T-cell (primary cell): Measurements from ENCODE around the gene KEL. TPM values are rescaled to one million over a fixed set of nuclear protein-coding genes. Genes with fewer than 3 reads are reported as not detected.

Experiments used
- ATAC-seq, 4 experiments: fragments of 200-7000 bp in 3 of 4; fragments of 150-1000 bp in 1 of 4; cut with Tn5 transposase; replicated peaks in 1 of 4; 1 replicate in 3 of 4; 2 replicates in 1 of 4; pipeline ENCODE4 v1.10.0; 2021; ENCODE audit warnings: moderate library complexity in 3 of 4, mild to moderate bottlenecking in 2 of 4, moderate number of reproducible peaks in 1 of 4
- CTCF ChIA-PET, 2 donors: fragments of 300-600 bp; sonication (Branson Sonifier 250); formaldehyde crosslinking; loops; one replicate each; lab custom pipeline; 2022; ENCODE audit warnings: antibody characterized with exemption in 2 of 2; lab: Charles Lee
- POLR2A ChIA-PET, 2 donors: fragments of 300-600 bp; sonication (Branson Sonifier 250); formaldehyde crosslinking; loops; one replicate each; lab custom pipeline; 2022; ENCODE audit warnings: antibody characterized with exemption in 2 of 2; lab: Charles Lee
- DNase-seq, 35 experiments: peaks; one replicate each; pipeline versions ENCODE4 v3.0.0 to v3.0.0-alpha.2; 2013 to 2023
- H3K27ac ChIP-seq: one replicate; pipeline ENCODE4 v1.5.1; 2013; ENCODE audit warnings: low read length
- H3K27me3 ChIP-seq, 2 experiments: replicated peaks in 1 of 2; 1 replicate in 1 of 2; 2 replicates in 1 of 2; pipeline versions ENCODE4 v1.6.1 to v1.7.0; 2013; ENCODE audit warnings: low read length in 1 of 2, mixed read lengths in 1 of 2; ENCODE audit not compliant: control insufficient read depth in 2 of 2, insufficient read depth in 2 of 2; ENCODE audit errors: extremely low read depth in 1 of 2
- H3K36me3 ChIP-seq, 2 donors: 1 replicate in 1 of 2; 2 replicates in 1 of 2; pipeline versions ENCODE4 v1.6.1 to v1.7.0; 2013; ENCODE audit warnings: low read length in 1 of 2; ENCODE audit not compliant: control insufficient read depth in 2 of 2, insufficient read depth in 1 of 2; ENCODE audit errors: extremely low read depth in 1 of 2
- H3K4me1 ChIP-seq, 2 experiments: 1 replicate in 1 of 2; 2 replicates in 1 of 2; pipeline versions ENCODE4 v1.6.1 to v1.7.0; 2013; ENCODE audit warnings: low read length in 2 of 2, mixed read lengths in 1 of 2; ENCODE audit not compliant: insufficient read depth in 2 of 2, control insufficient read depth in 1 of 2; ENCODE audit errors: extremely low read depth in 1 of 2
- H3K4me3 ChIP-seq, 2 donors: 1 replicate in 1 of 2; 2 replicates in 1 of 2; pipeline versions ENCODE4 v1.5.1 to v1.7.0; 2013; ENCODE audit warnings: mild to moderate bottlenecking in 2 of 2, low read length in 1 of 2, moderate library complexity in 1 of 2; ENCODE audit not compliant: control insufficient read depth in 1 of 2; ENCODE audit errors: extremely low read depth in 1 of 2
- H3K9me3 ChIP-seq: 2 replicates; pipeline ENCODE4 v1.7.0; 2013
- H3K27ac Mint-ChIP-seq, 2 donors: one replicate each; pipeline ENCODE4 v1.8.0; 2020 to 2021; ENCODE audit warnings: mild to moderate bottlenecking in 2 of 2, mixed read lengths in 2 of 2
- H3K27me3 Mint-ChIP-seq, 2 donors: one replicate each; pipeline ENCODE4 v1.8.0; 2021 to 2022; ENCODE audit warnings: mixed read lengths in 2 of 2
- H3K36me3 Mint-ChIP-seq: one replicate; pipeline ENCODE4 v1.8.0; 2021; ENCODE audit warnings: mixed read lengths
- H3K4me1 Mint-ChIP-seq, 3 donors: one replicate each; pipeline ENCODE4 v1.8.0; 2020 to 2022; ENCODE audit warnings: mixed read lengths in 3 of 3, mild to moderate bottlenecking in 1 of 3
- H3K4me3 Mint-ChIP-seq, 3 donors: one replicate each; pipeline ENCODE4 v1.8.0; 2020 to 2022; ENCODE audit warnings: mild to moderate bottlenecking in 3 of 3, mixed read lengths in 3 of 3, moderate library complexity in 3 of 3
- H3K9me3 Mint-ChIP-seq, 3 donors: one replicate each; pipeline ENCODE4 v1.8.0; 2020 to 2022; ENCODE audit warnings: mixed read lengths in 3 of 3
- WGBS: methylation state at CpG from one replicate; pipeline ENCODE4 v1.1.5; 2013; ENCODE audit warnings: missing lambda C conversion rate; ENCODE audit not compliant: insufficient coverage; 5-methylcytosine and 5-hydroxymethylcytosine counted together
- total RNA-seq, 35 experiments: library from RNA in 6 of 35; stranded (reverse) in 6 of 35; fragments of 120-200 nt in 1 of 35; gene quantifications; one replicate each; pipeline versions ENCODE4 v1.2.1 to v1.2.4 and lab custom pipeline; 2013 to 2026

The KEL gene
- total RNA-seq, 5 donors from 2014 or later (not counting 1 experiment from before 2014, with no cell fraction given) = 0.14 to 0.82 (median 0.28) TPM

- CTCF ChIA-PET = no interaction called here
- ATAC-seq (no peak), DNase-seq (no peak)
- POLR2A ChIA-PET = no interaction called here
- Mint-ChIP-seq H3K27ac (no peak overlapping the region), H3K36me3 (no peaks in the 10 kb centered on the region), H3K4me1 (no peaks in the 10 kb centered on the region), H3K4me3 (no peak overlapping the region), H3K9me3 (no peaks in the 10 kb centered on the region), H3K27me3 (peaks cover under 1 to 14% of the 10 kb centered on the region in 2 donors)
- Histone ChIP-seq H3K9me3 (no peaks in the 10 kb centered on the region), H3K27me3 (peaks cover 0 to 6% of the 10 kb centered on the region in 2 experiments), H3K36me3 (no peaks in the 10 kb centered on the region), H3K27ac (no peak overlapping the region), H3K4me1 (no peaks in the 10 kb centered on the region), H3K4me3 (no peak overlapping the region)
- 72% methylated on average over 7 of the region's 12 CpGs for WGBS
Observed at GRCh38 chr7:142935941-142936565, 26.1 kb downstream of the KEL start.

- ChIA-PET POLR2A (no interaction called here), CTCF (no interaction called here)
- Histone ChIP-seq H3K4me1 (no peaks in the 10 kb centered on the region), H3K27me3 (peaks cover 0 to 7% of the 10 kb centered on the region in 2 experiments), H3K36me3 (no peaks in the 10 kb centered on the region), H3K4me3 (no peak overlapping the region), H3K9me3 (no peaks in the 10 kb centered on the region), H3K27ac (no peak overlapping the region)
- DNase-seq (no peak), ATAC-seq (no peak)
- Mint-ChIP-seq H3K4me3 (no peak overlapping the region), H3K4me1 (no peaks in the 10 kb centered on the region), H3K27ac (no peak overlapping the region), H3K36me3 (no peaks in the 10 kb centered on the region), H3K9me3 (no peaks in the 10 kb centered on the region), H3K27me3 (peaks cover 0 to 13% of the 10 kb centered on the region in 2 donors)
- WGBS = 85% methylated on average over 12 of the region's 12 CpGs
Observed at GRCh38 chr7:142934056-142934455, 28.1 kb downstream of the KEL start.

- Histone ChIP-seq H3K36me3 (no peaks in the 10 kb centered on the region), H3K4me3 (no peak within 1 kb of the TSS), H3K4me1 (no peaks in the 10 kb centered on the region), H3K27me3 (peaks cover 0 to 11% of the 10 kb centered on the region in 2 experiments), H3K27ac (no peak within 1 kb of the TSS), H3K9me3 (no peaks in the 10 kb centered on the region)
- H3K27me3 Mint-ChIP-seq = peaks cover 0 to 13% of the 10 kb centered on the region in 2 donors
- CTCF ChIA-PET = no interaction called here
- H3K9me3 Mint-ChIP-seq = no peaks in the 10 kb centered on the region
- POLR2A ChIA-PET = no interaction called here
- no peaks in the 10 kb centered on the region for H3K4me1 Mint-ChIP-seq
- no peak within 1 kb of the TSS for H3K4me3 Mint-ChIP-seq
- no peak for ATAC-seq
- no peak for DNase-seq
- 53% methylated on average over 3 of the region's 4 CpGs for WGBS
- no peaks in the 10 kb centered on the region for H3K36me3 Mint-ChIP-seq
- no peak within 1 kb of the TSS for H3K27ac Mint-ChIP-seq
Observed at GRCh38 chr7:142933624-142934023, 28.5 kb downstream of the KEL start, which contains the start of gene TRPV5. TSS of gene TRPV5 (minus strand) at chr7:142933746. CDS start at chr7:142933459, 287 bp downstream.

GRCh38 chr7:142933092-142933475 is 29.1 kb downstream of the KEL start:
- DNase-seq (no peak), ATAC-seq (no peak)
- no peaks in the 10 kb centered on the region for H3K9me3 Mint-ChIP-seq
- Histone ChIP-seq H3K4me1 (no peaks in the 10 kb centered on the region), H3K36me3 (no peaks in the 10 kb centered on the region), H3K9me3 (no peaks in the 10 kb centered on the region), H3K27ac (no peak overlapping the region), H3K4me3 (no peak overlapping the region), H3K27me3 (peaks cover 0 to 12% of the 10 kb centered on the region in 2 experiments)
- no peak overlapping the region for H3K4me3 Mint-ChIP-seq
- 77% methylated on average over 5 of the region's 7 CpGs for WGBS
- no peaks in the 10 kb centered on the region for H3K4me1 Mint-ChIP-seq
- ChIA-PET POLR2A (no interaction called here), CTCF (no interaction called here)
- no peaks in the 10 kb centered on the region for H3K36me3 Mint-ChIP-seq
- peaks cover 0 to 13% of the 10 kb centered on the region in 2 donors for H3K27me3 Mint-ChIP-seq
- H3K27ac Mint-ChIP-seq = no peak overlapping the region

- DNase-seq (no peak), ATAC-seq (no peak)
- ChIA-PET CTCF (no interaction called here), POLR2A (no interaction called here)
- H3K36me3 ChIP-seq = no peaks in the 10 kb centered on the region
- H3K4me3 ChIP-seq = no peak overlapping the region
- no peaks in the 10 kb centered on the region for H3K9me3 Mint-ChIP-seq
- no peaks in the 10 kb centered on the region for H3K9me3 ChIP-seq
- H3K27ac Mint-ChIP-seq = no peak overlapping the region
- no peaks in the 10 kb centered on the region for H3K4me1 ChIP-seq
- no peak overlapping the region for H3K4me3 Mint-ChIP-seq
- 69% methylated on average over 5 of the region's 5 CpGs for WGBS
- H3K4me1 Mint-ChIP-seq = no peaks in the 10 kb centered on the region
- H3K27me3 ChIP-seq = peaks cover 0 to 12% of the 10 kb centered on the region in 2 experiments
- H3K27ac ChIP-seq = no peak overlapping the region
- peaks cover 0 to 13% of the 10 kb centered on the region in 2 donors for H3K27me3 Mint-ChIP-seq
- no peaks in the 10 kb centered on the region for H3K36me3 Mint-ChIP-seq
Observed at GRCh38 chr7:142932386-142933091, 29.6 kb downstream of the KEL start.

GRCh38 chr7:142930126-142930730 is 31.9 kb downstream of the KEL start:
- H3K27ac Mint-ChIP-seq = no peak overlapping the region
- H3K4me1 Mint-ChIP-seq = peaks cover 0 to 3% (median 0%) of the 10 kb centered on the region in 3 donors
- DNase-seq = no peak
- no peak overlapping the region for H3K4me3 Mint-ChIP-seq
- ATAC-seq = no peak
- POLR2A ChIA-PET = no interaction called here
- Histone ChIP-seq H3K9me3 (no peaks in the 10 kb centered on the region), H3K4me3 (no peak overlapping the region), H3K36me3 (no peaks in the 10 kb centered on the region), H3K27ac (no peak overlapping the region), H3K27me3 (peaks cover 0 to 10% of the 10 kb centered on the region in 2 experiments), H3K4me1 (no peaks in the 10 kb centered on the region)
- no peaks in the 10 kb centered on the region for H3K9me3 Mint-ChIP-seq
- CTCF ChIA-PET = no interaction called here
- H3K36me3 Mint-ChIP-seq = no peaks in the 10 kb centered on the region
- peaks cover 0 to 9% of the 10 kb centered on the region in 2 donors for H3K27me3 Mint-ChIP-seq
- WGBS = 84% methylated on average over 6 of the region's 11 CpGs
